HepG2 (cell line): ENCODE results near the gene NPHS1. TPM values are rescaled to one million over a fixed set of nuclear protein-coding genes. Genes with fewer than 3 reads are reported as not detected.

Source experiments
- ASH2L ChIP-seq: fragments of 300-600, 200-600 bp; sonication (generic); IDR thresholded peaks from 2 replicates; pipeline ENCODE4 v1.7.0; 2017; ENCODE audit warnings: low read depth, mild to moderate bottlenecking, moderate library complexity, mixed read lengths, low read length; ENCODE audit not compliant: insufficient read length
- HOXD1 ChIP-seq: sonication (generic); formaldehyde crosslinking; IDR thresholded peaks from 2 replicates; pipeline ENCODE4 v1.5.0; 2020; ENCODE audit warnings: missing genetic modification reagents
- THAP11 ChIP-seq: IDR thresholded peaks from 2 replicates; pipeline ENCODE4 v1.6.1; 2016; ENCODE audit warnings: missing biosample characterization, missing genetic modification reagents
- ZNF232 ChIP-seq: sonication (generic); formaldehyde crosslinking; IDR thresholded peaks from 2 replicates; pipeline ENCODE4 v1.4.0; 2020; ENCODE audit warnings: missing genetic modification reagents, borderline replicate concordance
- ZNF292 ChIP-seq: sonication (generic); formaldehyde crosslinking; IDR thresholded peaks from 2 replicates; pipeline ENCODE4 v1.8.1; 2022; ENCODE audit warnings: mild to moderate bottlenecking, low read depth, missing genetic modification reagents, borderline replicate concordance
- polyA plus RNA-seq, 8 experiments: library from polyadenylated mRNA; depleted of rRNA in 3 of 8; stranded (reverse) in 7 of 8; unstranded in 1 of 8; fragments of >200 nt; fragmentation: Illumina TruSeq in 4 of 8; extraction: Trizol in 4 of 8; gene quantifications; 2 replicates each; pipeline versions ENCODE4 v1.2.1 to v1.2.3, GENCODE V29; 2011 to 2016; ENCODE audit warnings: low read depth in 4 of 8, missing spikeins in 1 of 8, mixed read lengths in 1 of 8; ENCODE audit not compliant: insufficient read depth in 1 of 8
- total RNA-seq, 5 experiments: library from RNA; depleted of rRNA; stranded (reverse); fragments of >200 nt; fragmentation: Illumina TruSeq; extraction: Trizol; gene quantifications; 2 replicates each; pipeline ENCODE4 v1.2.3, GENCODE V29; 2016; ENCODE audit warnings: low read depth in 1 of 5
- TF ChIP-seq, protein P1 (sequence below): sonication (generic); formaldehyde crosslinking; IDR thresholded peaks from 2 replicates; pipeline ENCODE4 v1.8.1; 2022; ENCODE audit warnings: low read depth, mild to moderate bottlenecking, missing genetic modification reagents
- TF ChIP-seq, protein P2 (sequence below): sonication (generic); formaldehyde crosslinking; IDR thresholded peaks from 2 replicates; pipeline ENCODE4 v1.4.0; 2020; ENCODE audit warnings: missing genetic modification reagents, low read depth, mild to moderate bottlenecking, borderline replicate concordance
- TF ChIP-seq, protein P3 (sequence below): sonication (generic); formaldehyde crosslinking; IDR thresholded peaks from 2 replicates; pipeline ENCODE4 v1.4.0; 2020; ENCODE audit warnings: mild to moderate bottlenecking, missing genetic modification reagents
- TF ChIP-seq, protein P4 (sequence below): sonication (generic); formaldehyde crosslinking; IDR thresholded peaks from 2 replicates; pipeline ENCODE4 v1.5.0; 2020; ENCODE audit warnings: mild to moderate bottlenecking, missing genetic modification reagents, borderline replicate concordance
- TF ChIP-seq, protein P5 (sequence below): sonication (generic); formaldehyde crosslinking; IDR thresholded peaks from 2 replicates; pipeline ENCODE4 v1.4.0; 2020; ENCODE audit warnings: missing genetic modification reagents, borderline replicate concordance

Gene NPHS1
- total and polyA plus RNA-seq, 2 of the 13 experiments (the other 11 are each of a cell fraction or from before 2014, with no cell fraction given) = not detected

DNA sequence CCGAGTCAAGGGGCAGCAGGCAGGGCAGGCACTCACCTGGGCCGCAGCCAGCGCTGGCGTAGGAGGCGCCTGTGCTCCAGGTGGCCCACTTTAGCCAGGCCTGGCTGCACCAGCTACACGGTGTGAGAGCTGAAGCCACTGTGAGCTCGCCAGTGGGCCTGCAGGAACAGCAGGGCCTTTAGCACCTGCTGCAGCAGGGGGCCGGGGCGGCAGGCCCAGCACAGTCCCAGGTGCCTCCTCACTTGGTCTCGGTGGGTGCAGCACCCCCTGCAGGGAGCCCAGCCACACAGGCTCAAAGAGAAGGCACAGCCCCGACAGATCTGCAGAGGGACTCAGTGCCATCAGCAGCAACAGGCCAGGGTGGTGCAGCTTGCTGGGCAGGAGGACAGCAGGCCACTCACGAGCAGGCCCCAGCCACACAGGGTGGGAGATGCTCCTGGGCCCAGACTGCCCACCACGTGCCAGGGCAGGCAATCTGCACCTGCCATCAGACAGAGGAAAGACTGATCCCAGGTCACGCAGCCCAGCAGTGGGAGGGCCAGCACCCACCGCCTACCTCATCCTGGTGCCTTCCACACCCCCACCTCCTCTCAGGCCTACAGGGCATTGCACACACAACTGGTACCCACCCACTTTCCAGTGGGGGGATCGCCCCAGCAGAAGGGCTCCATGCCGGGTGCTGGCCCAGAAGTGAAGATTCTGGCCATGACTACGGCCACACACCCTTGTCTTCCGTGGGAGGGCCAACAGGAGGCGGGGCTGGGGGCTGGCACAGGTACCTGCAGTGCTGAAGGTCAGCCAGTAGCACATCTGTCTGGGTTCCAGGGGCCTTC is 61.1 kb downstream of the NPHS1 start (continued):
- TF ChIP-seq, protein P1, sequence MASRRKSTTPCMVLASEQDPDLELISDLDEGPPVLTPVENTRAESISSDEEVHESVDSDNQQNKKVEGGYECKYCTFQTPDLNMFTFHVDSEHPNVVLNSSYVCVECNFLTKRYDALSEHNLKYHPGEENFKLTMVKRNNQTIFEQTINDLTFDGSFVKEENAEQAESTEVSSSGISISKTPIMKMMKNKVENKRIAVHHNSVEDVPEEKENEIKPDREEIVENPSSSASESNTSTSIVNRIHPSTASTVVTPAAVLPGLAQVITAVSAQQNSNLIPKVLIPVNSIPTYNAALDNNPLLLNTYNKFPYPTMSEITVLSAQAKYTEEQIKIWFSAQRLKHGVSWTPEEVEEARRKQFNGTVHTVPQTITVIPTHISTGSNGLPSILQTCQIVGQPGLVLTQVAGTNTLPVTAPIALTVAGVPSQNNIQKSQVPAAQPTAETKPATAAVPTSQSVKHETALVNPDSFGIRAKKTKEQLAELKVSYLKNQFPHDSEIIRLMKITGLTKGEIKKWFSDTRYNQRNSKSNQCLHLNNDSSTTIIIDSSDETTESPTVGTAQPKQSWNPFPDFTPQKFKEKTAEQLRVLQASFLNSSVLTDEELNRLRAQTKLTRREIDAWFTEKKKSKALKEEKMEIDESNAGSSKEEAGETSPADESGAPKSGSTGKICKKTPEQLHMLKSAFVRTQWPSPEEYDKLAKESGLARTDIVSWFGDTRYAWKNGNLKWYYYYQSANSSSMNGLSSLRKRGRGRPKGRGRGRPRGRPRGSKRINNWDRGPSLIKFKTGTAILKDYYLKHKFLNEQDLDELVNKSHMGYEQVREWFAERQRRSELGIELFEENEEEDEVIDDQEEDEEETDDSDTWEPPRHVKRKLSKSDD = no peak
- TF ChIP-seq, protein P2, sequence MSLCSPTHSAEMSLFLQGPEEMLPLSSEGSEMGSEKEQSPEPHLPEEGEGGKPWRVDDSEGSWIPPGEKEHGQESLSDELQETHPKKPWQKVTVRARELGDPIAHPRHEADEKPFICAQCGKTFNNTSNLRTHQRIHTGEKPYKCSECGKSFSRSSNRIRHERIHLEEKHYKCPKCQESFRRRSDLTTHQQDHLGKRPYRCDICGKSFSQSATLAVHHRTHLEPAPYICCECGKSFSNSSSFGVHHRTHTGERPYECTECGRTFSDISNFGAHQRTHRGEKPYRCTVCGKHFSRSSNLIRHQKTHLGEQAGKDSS (CRISPR knock-in tag) = no peak; the same call in 1 of the 2 replicates
- TF ChIP-seq ZNF232 (CRISPR knock-in tag) (no peak), ZNF292 (peak; percentile 36; the same call in 1 of the 2 replicates), ASH2L (no peak), HOXD1 (CRISPR knock-in tag) (no peak), THAP11 (peak; percentile 66)
- TF ChIP-seq, protein P3, sequence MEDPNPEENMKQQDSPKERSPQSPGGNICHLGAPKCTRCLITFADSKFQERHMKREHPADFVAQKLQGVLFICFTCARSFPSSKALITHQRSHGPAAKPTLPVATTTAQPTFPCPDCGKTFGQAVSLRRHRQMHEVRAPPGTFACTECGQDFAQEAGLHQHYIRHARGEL = no peak
- TF ChIP-seq, protein P4, sequence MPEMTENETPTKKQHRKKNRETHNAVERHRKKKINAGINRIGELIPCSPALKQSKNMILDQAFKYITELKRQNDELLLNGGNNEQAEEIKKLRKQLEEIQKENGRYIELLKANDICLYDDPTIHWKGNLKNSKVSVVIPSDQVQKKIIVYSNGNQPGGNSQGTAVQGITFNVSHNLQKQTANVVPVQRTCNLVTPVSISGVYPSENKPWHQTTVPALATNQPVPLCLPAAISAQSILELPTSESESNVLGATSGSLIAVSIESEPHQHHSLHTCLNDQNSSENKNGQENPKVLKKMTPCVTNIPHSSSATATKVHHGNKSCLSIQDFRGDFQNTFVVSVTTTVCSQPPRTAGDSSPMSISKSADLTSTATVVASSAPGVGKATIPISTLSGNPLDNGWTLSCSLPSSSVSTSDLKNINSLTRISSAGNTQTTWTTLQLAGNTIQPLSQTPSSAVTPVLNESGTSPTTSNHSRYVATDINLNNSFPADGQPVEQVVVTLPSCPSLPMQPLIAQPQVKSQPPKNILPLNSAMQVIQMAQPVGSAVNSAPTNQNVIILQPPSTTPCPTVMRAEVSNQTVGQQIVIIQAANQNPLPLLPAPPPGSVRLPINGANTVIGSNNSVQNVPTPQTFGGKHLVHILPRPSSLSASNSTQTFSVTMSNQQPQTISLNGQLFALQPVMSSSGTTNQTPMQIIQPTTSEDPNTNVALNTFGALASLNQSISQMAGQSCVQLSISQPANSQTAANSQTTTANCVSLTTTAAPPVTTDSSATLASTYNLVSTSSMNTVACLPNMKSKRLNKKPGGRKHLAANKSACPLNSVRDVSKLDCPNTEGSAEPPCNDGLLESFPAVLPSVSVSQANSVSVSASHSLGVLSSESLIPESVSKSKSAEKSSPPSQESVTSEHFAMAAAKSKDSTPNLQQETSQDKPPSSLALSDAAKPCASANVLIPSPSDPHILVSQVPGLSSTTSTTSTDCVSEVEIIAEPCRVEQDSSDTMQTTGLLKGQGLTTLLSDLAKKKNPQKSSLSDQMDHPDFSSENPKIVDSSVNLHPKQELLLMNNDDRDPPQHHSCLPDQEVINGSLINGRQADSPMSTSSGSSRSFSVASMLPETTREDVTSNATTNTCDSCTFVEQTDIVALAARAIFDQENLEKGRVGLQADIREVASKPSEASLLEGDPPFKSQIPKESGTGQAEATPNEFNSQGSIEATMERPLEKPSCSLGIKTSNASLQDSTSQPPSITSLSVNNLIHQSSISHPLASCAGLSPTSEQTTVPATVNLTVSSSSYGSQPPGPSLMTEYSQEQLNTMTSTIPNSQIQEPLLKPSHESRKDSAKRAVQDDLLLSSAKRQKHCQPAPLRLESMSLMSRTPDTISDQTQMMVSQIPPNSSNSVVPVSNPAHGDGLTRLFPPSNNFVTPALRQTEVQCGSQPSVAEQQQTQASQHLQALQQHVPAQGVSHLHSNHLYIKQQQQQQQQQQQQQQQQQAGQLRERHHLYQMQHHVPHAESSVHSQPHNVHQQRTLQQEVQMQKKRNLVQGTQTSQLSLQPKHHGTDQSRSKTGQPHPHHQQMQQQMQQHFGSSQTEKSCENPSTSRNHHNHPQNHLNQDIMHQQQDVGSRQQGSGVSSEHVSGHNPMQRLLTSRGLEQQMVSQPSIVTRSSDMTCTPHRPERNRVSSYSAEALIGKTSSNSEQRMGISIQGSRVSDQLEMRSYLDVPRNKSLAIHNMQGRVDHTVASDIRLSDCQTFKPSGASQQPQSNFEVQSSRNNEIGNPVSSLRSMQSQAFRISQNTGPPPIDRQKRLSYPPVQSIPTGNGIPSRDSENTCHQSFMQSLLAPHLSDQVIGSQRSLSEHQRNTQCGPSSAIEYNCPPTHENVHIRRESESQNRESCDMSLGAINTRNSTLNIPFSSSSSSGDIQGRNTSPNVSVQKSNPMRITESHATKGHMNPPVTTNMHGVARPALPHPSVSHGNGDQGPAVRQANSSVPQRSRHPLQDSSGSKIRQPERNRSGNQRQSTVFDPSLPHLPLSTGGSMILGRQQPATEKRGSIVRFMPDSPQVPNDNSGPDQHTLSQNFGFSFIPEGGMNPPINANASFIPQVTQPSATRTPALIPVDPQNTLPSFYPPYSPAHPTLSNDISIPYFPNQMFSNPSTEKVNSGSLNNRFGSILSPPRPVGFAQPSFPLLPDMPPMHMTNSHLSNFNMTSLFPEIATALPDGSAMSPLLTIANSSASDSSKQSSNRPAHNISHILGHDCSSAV (CRISPR knock-in tag) = no peak
- TF ChIP-seq, protein P5, sequence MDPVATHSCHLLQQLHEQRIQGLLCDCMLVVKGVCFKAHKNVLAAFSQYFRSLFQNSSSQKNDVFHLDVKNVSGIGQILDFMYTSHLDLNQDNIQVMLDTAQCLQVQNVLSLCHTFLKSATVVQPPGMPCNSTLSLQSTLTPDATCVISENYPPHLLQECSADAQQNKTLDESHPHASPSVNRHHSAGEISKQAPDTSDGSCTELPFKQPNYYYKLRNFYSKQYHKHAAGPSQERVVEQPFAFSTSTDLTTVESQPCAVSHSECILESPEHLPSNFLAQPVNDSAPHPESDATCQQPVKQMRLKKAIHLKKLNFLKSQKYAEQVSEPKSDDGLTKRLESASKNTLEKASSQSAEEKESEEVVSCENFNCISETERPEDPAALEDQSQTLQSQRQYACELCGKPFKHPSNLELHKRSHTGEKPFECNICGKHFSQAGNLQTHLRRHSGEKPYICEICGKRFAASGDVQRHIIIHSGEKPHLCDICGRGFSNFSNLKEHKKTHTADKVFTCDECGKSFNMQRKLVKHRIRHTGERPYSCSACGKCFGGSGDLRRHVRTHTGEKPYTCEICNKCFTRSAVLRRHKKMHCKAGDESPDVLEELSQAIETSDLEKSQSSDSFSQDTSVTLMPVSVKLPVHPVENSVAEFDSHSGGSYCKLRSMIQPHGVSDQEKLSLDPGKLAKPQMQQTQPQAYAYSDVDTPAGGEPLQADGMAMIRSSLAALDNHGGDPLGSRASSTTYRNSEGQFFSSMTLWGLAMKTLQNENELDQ (CRISPR knock-in tag) = no peak
